ENCODE measurements around the gene ATP7B.
A peak's percentile ranks its signal among the peaks of the same experiment; 100 is the strongest.

ATP7B gene

GRCh38 chr13:51950722-51951121 is 60.5 kb downstream of the ATP7B start:
- no peak for DNase-seq (ENCODE audit: low read depth)

- DNase-seq (ENCODE audit: low read depth): no peak
Measured at GRCh38 chr13:51946163-51946669, 65.0 kb downstream of the ATP7B start.

DNA sequence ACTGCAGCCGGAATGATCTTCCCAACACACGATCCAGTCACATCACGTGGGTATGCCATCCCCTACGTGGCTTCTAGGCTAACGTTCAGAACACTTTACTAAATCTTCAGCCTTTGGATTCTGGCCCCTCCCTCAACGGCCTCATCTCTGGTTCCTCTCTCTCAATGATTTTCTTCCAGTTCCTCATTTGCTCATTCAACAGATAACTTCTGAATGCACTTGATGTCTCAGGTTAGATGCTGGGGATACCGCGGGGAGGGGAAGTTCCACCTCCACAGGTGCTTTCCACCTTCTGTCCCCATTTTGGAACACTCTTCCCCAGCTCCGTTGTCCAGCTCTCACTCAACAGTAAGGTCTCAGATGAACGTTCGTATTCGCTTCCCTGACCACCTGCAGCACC is 66.1 kb downstream of the ATP7B start:
- no peak for DNase-seq (ENCODE audit: low read depth)

DNA sequence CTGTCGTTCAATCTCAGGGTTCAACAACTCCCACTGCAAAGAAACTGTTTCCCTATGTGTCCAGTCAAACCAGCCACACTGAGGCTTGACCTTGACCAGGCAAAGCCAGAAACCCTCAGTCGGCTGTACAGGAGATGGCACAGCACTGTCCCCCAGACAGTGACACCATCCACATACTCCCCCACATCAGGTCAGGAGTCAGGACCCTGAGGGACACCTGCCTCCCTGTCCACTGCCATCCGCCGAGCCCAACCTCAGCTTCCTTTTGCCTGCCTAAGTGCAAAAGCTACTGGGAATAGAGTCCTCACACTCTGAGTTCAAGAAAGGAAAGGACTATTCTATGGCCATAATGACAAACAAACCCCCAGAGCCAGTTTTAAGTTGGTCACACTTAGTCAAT is 66.8 kb downstream of the ATP7B start:
- DNase-seq (ENCODE audit: low read depth): no peak

- DNase-seq (ENCODE audit: low read depth): no peak
Measured at GRCh38 chr13:51943721-51944120, 67.5 kb downstream of the ATP7B start.

- DNase-seq (ENCODE audit: low read depth): no peak
Measured at GRCh38 chr13:51942189-51942588, 69.1 kb downstream of the ATP7B start.

- DNase-seq (ENCODE audit: low read depth): no peak
Measured at GRCh38 chr13:51938454-51938853, 72.8 kb downstream of the ATP7B start.

- no peak for DNase-seq (ENCODE audit: low read depth)
Measured at GRCh38 chr13:51937320-51938290, 73.6 kb downstream of the ATP7B start.

DNA sequence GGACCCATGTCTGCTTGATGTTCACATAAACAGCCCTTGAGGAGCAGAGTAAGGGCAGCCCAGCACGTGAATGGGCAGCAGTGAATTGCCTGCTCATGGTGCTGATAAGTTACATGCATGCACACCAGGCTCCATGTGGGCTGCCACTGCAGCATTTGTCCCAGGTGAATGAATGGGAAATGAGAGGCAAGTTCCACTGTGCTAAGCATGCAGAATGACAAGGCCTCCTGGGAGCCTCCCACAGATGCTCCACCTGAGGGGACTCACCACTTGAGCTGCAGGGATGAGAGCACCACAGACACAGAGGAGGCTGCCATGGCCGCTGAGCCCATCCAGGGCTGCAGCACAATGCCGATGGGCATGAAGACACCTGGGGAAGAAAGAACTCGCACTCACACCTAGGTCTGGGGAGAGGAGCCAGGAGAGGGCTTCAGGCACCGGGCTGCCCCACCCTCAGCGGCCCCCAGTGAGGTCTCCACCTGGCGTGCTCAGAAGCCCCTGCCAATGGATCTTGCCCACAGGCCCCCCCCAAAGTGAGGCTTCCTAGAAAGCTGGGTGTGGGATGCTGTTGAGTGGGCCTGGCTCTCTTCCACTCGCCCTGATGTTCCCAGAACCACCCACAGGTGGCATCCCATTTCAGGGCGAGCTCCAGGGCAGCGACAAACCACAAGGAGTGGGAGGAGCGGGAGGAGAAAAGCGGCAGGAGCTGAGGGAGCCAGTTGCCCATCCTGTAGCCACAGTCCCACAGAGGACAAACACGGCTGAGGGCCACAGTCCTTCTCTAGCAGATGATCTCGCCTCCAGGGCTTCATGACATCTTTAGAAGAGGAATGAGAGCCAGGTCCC is 75.7 kb downstream of the ATP7B start:
- peak; percentile 18 for DNase-seq (ENCODE audit: low read depth)

DNA sequence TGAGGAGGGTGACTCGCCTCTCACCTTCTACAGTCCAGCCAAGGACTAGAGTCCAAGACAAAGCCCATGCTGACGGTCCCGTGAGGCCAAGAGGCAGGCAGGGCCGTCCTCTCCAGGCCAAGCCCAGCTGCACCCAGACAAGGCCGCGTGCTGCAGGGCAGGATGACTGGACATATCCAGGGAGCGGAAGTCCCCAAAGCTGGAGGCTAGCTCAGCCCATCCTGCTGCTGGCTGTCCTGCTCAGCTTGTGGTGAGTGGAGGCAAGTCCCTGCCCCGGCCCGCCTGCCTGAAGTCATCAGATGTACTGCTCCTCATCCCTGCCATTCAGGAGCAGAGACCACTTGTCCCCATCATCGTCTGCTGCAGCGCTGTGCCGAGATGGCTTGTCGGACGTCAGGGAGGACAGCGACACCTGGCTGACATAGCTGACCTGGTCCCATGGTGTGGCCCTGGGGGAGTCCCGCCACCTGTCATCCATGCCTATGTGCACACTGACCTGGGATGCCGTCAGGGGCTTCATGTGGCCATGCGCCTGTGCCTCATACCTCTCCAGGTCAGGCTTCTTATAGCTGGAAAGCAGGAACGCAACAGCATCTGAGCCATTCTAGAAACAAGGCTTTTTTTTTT is 76.7 kb downstream of the ATP7B start:
- no peak for DNase-seq (ENCODE audit: low read depth)

DNA sequence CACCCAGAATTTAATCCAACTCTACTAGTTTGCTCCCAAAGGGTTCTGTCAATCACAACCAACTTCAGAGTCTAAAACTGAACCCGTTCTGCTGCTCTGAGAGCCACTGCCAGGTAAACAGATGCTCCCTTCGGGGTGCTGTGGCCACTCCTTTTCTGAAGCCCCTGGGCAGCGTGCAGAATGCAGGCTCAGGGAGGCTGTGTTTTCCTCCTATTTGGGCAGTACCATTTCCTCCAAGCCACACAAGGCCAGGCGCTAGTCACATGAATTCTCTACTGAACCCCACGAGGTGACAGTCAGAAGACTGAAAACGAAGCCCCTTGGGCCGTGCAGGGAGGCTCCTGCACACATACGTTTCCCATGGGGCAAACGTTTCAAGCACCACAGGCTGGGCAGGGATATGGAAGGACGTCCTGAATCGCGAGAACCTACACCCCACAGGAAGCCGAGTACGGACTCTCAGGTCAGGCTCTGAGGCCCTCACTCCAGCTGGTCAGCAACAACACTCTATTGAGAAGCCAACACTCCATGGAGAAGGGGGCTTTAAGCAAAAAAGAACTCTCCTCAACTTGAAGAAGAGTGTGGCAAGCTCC is 77.7 kb downstream of the ATP7B start:
- no peak for DNase-seq (ENCODE audit: low read depth)

DNA sequence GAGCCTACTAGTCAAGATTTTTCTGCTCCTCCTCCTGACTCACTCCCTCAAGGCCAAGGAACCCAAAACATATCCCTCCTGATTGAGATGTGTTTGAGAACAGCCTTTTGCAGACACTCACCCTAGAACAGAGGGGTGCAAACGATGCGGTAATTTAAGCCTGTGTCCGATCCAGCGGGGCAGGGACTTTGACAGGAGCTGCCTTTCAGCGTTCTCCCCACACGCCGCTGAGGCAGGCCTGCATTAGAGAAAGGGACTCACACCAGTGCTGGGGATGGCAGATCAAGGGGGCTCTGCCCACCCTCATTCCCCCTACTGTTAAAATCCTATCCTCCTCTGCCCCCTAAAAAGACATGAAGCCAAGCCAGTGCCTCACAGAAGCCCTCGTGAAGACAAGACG is 79.0 kb downstream of the ATP7B start:
- DNase-seq (ENCODE audit: low read depth): no peak

GRCh38 chr13:51931606-51932005 is 79.6 kb downstream of the ATP7B start:
- DNase-seq (ENCODE audit: low read depth): no peak

DNA sequence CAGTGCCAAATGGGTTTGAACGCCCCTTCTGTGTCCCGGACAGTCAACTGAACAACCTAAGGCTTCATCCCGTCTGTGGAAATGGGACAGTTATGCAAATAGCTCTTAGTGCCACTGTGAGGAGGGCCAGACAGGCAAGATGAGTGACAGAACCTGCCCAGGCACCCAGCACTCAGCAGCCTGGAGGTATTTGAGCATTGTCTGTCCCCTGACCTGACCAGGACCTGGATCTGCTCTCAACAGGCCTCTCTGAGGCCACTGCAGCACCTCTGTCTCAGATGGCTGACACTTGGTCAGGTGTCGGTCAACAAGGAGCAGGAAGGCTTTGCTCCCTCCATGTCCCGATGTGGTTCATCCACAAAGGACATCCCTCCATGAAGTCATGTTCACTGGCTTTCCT is 81.6 kb downstream of the ATP7B start:
- DNase-seq (ENCODE audit: low read depth): no peak

GRCh38 chr13:51928231-51928630 is 83.0 kb downstream of the ATP7B start:
- DNase-seq (ENCODE audit: low read depth): no peak

- no peak for DNase-seq (ENCODE audit: low read depth)
Measured at GRCh38 chr13:51927129-51927528, 84.1 kb downstream of the ATP7B start.

DNA sequence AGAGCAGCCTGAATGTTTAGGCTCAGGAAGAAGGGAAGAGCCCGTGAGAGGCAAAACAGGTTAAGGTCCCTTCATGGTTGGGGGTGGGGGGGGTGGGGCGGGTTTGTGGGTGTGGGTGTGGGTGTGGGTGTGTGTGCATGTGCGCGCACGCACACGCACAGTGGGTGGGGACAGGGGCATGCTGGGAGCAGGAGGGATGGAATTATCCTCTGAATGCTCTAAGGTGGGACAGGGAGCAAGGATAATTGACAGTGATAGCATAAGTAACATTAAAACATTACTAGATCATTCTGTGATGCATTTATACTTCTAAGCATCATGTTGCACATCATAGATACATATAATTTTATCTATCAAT is 84.7 kb downstream of the ATP7B start:
- DNase-seq (ENCODE audit: low read depth): no peak

- no peak for DNase-seq (ENCODE audit: low read depth)
Measured at GRCh38 chr13:51925865-51926527, 85.3 kb downstream of the ATP7B start.

DNA sequence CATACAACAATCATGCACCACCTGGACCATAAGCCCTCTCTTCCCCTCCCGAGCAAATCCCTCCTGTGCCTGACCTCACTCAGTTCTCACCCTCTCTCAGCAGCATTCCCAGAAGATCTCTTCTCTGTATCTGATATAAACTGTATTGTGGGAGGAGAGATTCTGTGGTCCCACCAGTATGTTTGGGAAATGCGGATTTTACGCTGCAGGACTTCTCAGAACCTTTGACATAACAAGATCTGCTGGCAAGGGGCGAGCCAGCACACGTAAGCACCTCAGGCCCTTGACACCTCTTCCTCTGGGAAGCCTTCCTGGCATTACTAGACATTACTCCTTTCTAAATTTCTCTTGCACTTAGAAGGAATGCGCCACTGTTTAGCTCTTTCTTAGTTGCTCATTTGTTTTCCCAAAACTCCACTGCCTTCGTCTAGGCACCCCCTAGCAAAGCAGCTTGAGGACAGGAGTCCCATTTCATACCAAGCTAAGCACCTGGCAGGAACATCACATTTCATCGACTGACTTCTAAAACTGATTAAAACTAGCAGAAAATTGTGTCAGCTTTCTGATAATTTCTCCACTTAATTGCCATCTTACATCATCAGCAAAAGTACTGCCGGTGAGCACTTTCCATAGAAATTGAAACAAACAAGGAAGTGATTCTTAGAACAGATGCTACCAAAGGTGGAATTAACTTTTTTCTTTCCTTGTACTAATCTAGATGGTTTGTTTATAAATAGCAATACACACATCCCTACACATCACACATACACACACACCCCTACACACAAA is 86.3 kb downstream of the ATP7B start:
- DNase-seq (ENCODE audit: low read depth): no peak

GRCh38 chr13:51923983-51924539 is 87.2 kb downstream of the ATP7B start:
- DNase-seq (ENCODE audit: low read depth): no peak
